GM12865 (cell line): ENCODE results near the gene RALB.

Experiments
- DNase-seq: peaks from one replicate; pipeline ENCODE4 v3.0.0; 2010; ENCODE audit warnings: low read depth
- H3K4me3 ChIP-seq: 2 replicates; pipeline ENCODE4 v1.5.1; 2011; ENCODE audit warnings: mild to moderate bottlenecking, low read depth, low read length, control low read depth
- CTCF ChIP-seq: IDR thresholded peaks from 2 replicates; pipeline ENCODE4 v1.5.1; 2011; ENCODE audit warnings: low read length, control low read depth, low read depth, inconsistent platforms; ENCODE audit not compliant: insufficient read depth; ENCODE audit errors: missing control alignments

RALB gene

GRCh38 chr2:120243875-120244553 is 8.6 kb upstream of the RALB start:
- no peak overlapping the region for H3K4me3 ChIP-seq
- no peak for TF ChIP-seq CTCF
- no peak for DNase-seq

- no peak for DNase-seq
- no peak overlapping the region for H3K4me3 ChIP-seq
- TF ChIP-seq CTCF: no peak
Measured at GRCh38 chr2:120244656-120245519, 7.8 kb upstream of the RALB start.

GRCh38 chr2:120245520-120246332 is 6.9 kb upstream of the RALB start:
- no peak for TF ChIP-seq CTCF
- no peak overlapping the region for H3K4me3 ChIP-seq
- DNase-seq: no peak

- no peak overlapping the region for H3K4me3 ChIP-seq
- TF ChIP-seq CTCF: no peak
- no peak for DNase-seq
Measured at GRCh38 chr2:120246546-120247300, 5.9 kb upstream of the RALB start.

- no peak for TF ChIP-seq CTCF
- DNase-seq: no peak
- H3K4me3 ChIP-seq: no peak overlapping the region
Measured at GRCh38 chr2:120247851-120248250, 4.8 kb upstream of the RALB start.

- no peak for TF ChIP-seq CTCF
- no peak overlapping the region for H3K4me3 ChIP-seq
- no peak for DNase-seq
Measured at GRCh38 chr2:120250640-120251039, 2.0 kb upstream of the RALB start.
